ENCODE data around the gene MSI2. TPM values are rescaled to one million over a fixed set of nuclear protein-coding genes. Genes with fewer than 3 reads are reported as not detected.

The MSI2 gene
- total RNA-seq, 2 experiments from 2014 or later, result 59.6 to 61.7 TPM

DNA sequence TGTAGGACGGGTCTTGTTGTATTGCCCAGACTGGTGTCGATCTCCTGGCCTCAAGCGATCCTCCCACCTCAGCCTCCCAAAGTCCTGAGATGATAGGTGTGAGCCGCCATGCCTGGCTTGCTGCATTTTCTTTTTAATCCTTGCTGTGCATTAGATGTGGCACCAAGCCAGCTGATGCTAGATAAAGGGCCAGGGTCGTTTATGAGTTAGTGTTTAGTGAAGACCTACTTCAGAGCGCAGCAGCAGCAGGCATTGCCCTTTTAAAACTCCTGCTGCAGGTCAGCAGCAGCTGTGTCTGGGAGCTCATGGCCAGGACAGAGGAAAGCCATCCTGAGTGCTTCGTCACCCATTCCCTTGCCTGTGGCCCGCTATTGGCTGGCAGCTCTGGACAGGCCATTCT lies 251.5 kb downstream of the MSI2 start:
- Mint-ChIP-seq H3K27me3 (no peaks in the 10 kb centered on the region), H3K4me1 (ENCODE audit: low read depth) (peaks cover 9% of the 10 kb centered on the region), H3K27ac (no peak overlapping the region), H3K9me3 (no peaks in the 10 kb centered on the region), H3K36me3 (ENCODE audit: low read depth) (no peaks in the 10 kb centered on the region), H3K4me3 (no peak overlapping the region)
- ATAC-seq (no peak), DNase-seq (no peak)
- TF ChIP-seq, protein P1, sequence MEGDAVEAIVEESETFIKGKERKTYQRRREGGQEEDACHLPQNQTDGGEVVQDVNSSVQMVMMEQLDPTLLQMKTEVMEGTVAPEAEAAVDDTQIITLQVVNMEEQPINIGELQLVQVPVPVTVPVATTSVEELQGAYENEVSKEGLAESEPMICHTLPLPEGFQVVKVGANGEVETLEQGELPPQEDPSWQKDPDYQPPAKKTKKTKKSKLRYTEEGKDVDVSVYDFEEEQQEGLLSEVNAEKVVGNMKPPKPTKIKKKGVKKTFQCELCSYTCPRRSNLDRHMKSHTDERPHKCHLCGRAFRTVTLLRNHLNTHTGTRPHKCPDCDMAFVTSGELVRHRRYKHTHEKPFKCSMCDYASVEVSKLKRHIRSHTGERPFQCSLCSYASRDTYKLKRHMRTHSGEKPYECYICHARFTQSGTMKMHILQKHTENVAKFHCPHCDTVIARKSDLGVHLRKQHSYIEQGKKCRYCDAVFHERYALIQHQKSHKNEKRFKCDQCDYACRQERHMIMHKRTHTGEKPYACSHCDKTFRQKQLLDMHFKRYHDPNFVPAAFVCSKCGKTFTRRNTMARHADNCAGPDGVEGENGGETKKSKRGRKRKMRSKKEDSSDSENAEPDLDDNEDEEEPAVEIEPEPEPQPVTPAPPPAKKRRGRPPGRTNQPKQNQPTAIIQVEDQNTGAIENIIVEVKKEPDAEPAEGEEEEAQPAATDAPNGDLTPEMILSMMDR (IDR thresholded peaks at IDR 0.05), result no peak
- ChIA-PET CTCF (interaction anchor here (0.7 to 1.2 kb wide), 3 partner anchors 164 to 276 kb away, joined by 3 to 4 read pairs (median 3); no protein-coding TSS in a partner anchor), POLR2A (no interaction called here)
- intact Hi-C loops (cut with micrococcal nuclease), result no loop called here

DNA sequence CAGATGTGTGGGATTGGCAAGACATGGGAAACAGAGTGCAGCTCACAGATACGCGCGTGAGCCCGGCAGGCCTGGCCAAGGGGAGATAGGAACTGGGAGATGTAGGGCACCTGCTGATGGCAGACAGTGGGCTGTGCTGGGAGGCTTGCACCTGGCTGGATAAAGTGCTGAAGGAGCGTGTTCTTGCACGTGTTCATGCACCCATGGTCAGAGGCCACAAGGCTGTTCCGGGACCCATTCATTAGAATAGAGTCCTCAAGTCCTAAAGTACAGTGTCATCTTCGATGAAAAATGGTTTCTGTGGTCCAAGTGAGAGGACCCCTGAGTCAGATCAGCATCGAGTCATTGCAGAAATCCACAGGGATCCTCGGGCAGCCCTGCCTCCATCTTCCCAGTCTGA lies 252.3 kb downstream of the MSI2 start:
- no peak for ATAC-seq
- ChIA-PET CTCF (interaction anchor here (0.7 to 1.2 kb wide), 3 partner anchors 163 to 275 kb away, joined by 3 to 4 read pairs (median 3); no protein-coding TSS in a partner anchor), POLR2A (interaction anchor here (0.5 kb wide), 1 partner anchor 648 kb away, joined by 3 read pairs; no protein-coding TSS in a partner anchor)
- no peak overlapping the region for H3K27ac Mint-ChIP-seq
- no peaks in the 10 kb centered on the region for H3K9me3 Mint-ChIP-seq
- no peaks in the 10 kb centered on the region for H3K36me3 Mint-ChIP-seq (ENCODE audit: low read depth)
- H3K4me1 Mint-ChIP-seq (ENCODE audit: low read depth), result peaks cover 9% of the 10 kb centered on the region
- H3K27me3 Mint-ChIP-seq, result no peaks in the 10 kb centered on the region
- intact Hi-C loops (cut with micrococcal nuclease), result no loop called here
- no peak overlapping the region for H3K4me3 Mint-ChIP-seq
- TF ChIP-seq, protein P1 (IDR thresholded peaks at IDR 0.05), result no peak
- DNase-seq, result no peak

DNA sequence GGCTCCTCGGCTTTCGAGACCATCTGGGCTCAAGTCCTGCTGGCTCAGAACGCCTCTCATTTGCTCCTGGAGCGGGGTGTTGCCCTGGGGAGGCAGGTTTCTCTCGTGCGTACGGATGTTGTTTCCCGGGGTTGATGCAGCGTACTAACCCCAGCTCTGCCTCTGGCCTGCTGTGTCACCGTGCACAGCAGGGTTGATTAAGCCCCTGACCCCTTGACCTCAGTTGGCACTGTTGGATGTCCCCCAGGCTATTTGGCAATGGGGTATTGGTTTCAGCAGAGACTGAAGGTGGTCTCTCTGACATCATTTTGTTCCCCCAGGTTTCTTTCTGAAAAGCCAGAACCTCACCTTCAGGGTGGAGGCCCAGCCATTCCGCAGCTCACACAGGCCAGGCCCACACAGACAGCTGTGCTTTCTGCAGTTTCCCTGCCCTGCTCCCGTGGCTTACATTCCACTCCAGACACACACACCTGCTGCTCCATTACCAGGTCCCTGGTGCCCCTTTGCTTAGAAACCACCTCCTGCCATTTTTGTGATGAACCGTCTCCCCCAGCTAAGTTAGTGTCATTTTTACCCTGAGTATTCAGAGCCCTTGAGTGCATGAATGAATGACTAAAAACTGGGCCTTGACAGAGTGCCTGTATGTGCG lies 255.3 kb downstream of the MSI2 start:
- H3K36me3 Mint-ChIP-seq (ENCODE audit: low read depth), result no peaks in the 10 kb centered on the region
- no peaks in the 10 kb centered on the region for H3K9me3 Mint-ChIP-seq
- intact Hi-C loops (cut with micrococcal nuclease), result no loop called here
- no peak overlapping the region for H3K27ac Mint-ChIP-seq
- TF ChIP-seq, protein P1 (IDR thresholded peaks at IDR 0.05), result no peak
- H3K4me1 Mint-ChIP-seq (ENCODE audit: low read depth), result peaks cover 14% of the 10 kb centered on the region
- H3K4me3 Mint-ChIP-seq, result no peak overlapping the region
- ChIA-PET POLR2A (interaction anchor here (0.5 kb wide), 1 partner anchor 71 kb away, joined by 3 read pairs; no protein-coding TSS in a partner anchor), CTCF (interaction anchor here (1.1 to 2.1 kb wide), 2 partner anchors 160 to 268 kb away, joined by 5 to 6 read pairs; no protein-coding TSS in a partner anchor)
- H3K27me3 Mint-ChIP-seq, result no peaks in the 10 kb centered on the region
- no peak for DNase-seq
- ATAC-seq, result no peak

DNA sequence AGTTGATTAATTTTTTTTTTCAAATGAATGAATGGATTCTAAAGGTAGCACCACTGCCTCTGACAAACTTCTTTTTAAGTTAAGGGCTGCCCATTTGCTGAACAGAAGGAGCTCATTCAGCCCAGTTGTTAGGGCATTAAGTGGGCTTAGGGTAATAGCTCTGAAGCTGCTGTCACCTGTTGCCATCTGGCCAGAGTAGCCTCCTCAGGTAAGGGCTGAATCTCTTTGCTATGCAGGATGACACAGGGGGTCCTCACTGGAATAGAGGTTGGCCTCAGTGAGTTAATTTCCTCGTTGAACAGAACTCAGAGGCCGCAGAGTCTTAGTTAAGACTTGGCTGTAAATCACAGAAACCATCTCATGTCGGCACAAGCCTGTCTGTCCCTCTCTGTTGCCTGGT lies 255.9 kb downstream of the MSI2 start:
- Mint-ChIP-seq H3K4me3 (no peak overlapping the region), H3K9me3 (no peaks in the 10 kb centered on the region), H3K4me1 (ENCODE audit: low read depth) (peaks cover 14% of the 10 kb centered on the region), H3K36me3 (ENCODE audit: low read depth) (no peaks in the 10 kb centered on the region), H3K27ac (no peak overlapping the region), H3K27me3 (no peaks in the 10 kb centered on the region)
- intact Hi-C loops (cut with micrococcal nuclease), result no loop called here
- CTCF ChIA-PET, result interaction anchor here (1.1 to 2.1 kb wide), 2 partner anchors 160 to 269 kb away, joined by 5 to 6 read pairs; no protein-coding TSS in a partner anchor
- ATAC-seq (no peak), DNase-seq (no peak)
- TF ChIP-seq, protein P1 (IDR thresholded peaks at IDR 0.05), result no peak
- POLR2A ChIA-PET, result no interaction called here

DNA sequence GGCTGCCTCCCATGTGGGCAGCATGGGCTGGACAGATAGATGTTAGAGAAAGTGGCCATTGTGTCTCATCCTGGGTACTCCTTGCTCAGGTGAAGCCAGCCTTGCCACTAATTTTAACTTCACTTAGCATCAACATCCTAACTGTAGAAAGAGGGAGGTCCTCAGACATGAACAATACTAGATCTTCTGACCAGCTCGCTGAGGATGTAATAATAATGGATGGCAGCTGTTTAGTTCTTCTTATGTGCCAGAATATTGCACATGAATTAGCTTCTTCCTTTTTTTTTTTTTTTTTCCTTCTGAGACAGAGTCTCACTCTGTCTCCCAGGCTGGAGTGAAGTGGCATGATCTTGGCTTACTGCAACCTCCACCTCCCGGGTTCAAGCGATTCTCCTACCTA lies 256.4 kb downstream of the MSI2 start:
- Mint-ChIP-seq H3K27ac (no peak overlapping the region), H3K9me3 (no peaks in the 10 kb centered on the region), H3K4me3 (no peak overlapping the region), H3K36me3 (ENCODE audit: low read depth) (no peaks in the 10 kb centered on the region), H3K4me1 (ENCODE audit: low read depth) (peaks cover 14% of the 10 kb centered on the region), H3K27me3 (no peaks in the 10 kb centered on the region)
- ChIA-PET CTCF (interaction anchor here (1.2 to 3.1 kb wide), 3 partner anchors 269 to 383 kb away, joined by 4 to 15 read pairs (median 6); no protein-coding TSS in a partner anchor), POLR2A (no interaction called here)
- intact Hi-C loops (cut with micrococcal nuclease), result no loop called here
- TF ChIP-seq, protein P1 (IDR thresholded peaks at IDR 0.05), result no peak
- ATAC-seq (no peak), DNase-seq (no peak)

All from activated CD8-positive, alpha-beta T cell treated with anti-CD3 and anti-CD28 coated beads for 36 hours (primary cell).